Right atrium auricular region (tissue), 2 donors: ENCODE measurements around the gene EHMT2. TPM values are rescaled to one million over a fixed set of nuclear protein-coding genes. Genes with fewer than 3 reads are reported as not detected.

Source experiments
- DNase-seq: peaks from one replicate; pipeline ENCODE4 v3.0.0-alpha.2; 2019; ENCODE audit warnings: low spot score
- H3K27ac ChIP-seq, 2 donors: fragments of 200-600 bp; sonication (generic); 1 replicate in 1 of 2; 2 replicates in 1 of 2; pipeline ENCODE4 v1.5.1; 2016 to 2019
- H3K27me3 ChIP-seq, 2 donors: fragments of 200-600 bp; sonication (generic); one replicate each; pipeline versions ENCODE4 v1.5.1 to v1.6.0; 2017 to 2019
- H3K36me3 ChIP-seq: fragments of 200-600 bp; sonication (generic); one replicate; pipeline ENCODE4 v1.5.1; 2016
- H3K4me1 ChIP-seq, 2 donors: fragments of 200-600 bp; sonication (generic); one replicate each; pipeline versions ENCODE4 v1.5.1 to v1.6.0; 2017 to 2019
- H3K4me3 ChIP-seq, 2 donors: fragments of 200-600 bp; sonication (generic); 1 replicate in 1 of 2; 2 replicates in 1 of 2; pipeline ENCODE4 v1.5.1; 2017 to 2019; ENCODE audit warnings: mild to moderate bottlenecking in 1 of 2, moderate library complexity in 1 of 2
- H3K9me3 ChIP-seq, 2 donors: fragments of 200-600 bp; sonication (generic); one replicate each; pipeline ENCODE4 v1.5.1; 2019
- total RNA-seq, 2 donors: library from RNA; depleted of rRNA; stranded (reverse); fragments of >200 nt; gene quantifications; one replicate each; pipeline ENCODE4 v1.1.0, GENCODE V29; 2016
- TF ChIP-seq, protein P1 (sequence below), 2 donors: fragments of 200-600 bp; sonication (generic); IDR thresholded peaks; one replicate each; pipeline ENCODE4 v1.5.1; 2019; ENCODE audit warnings: antibody characterized with exemption in 2 of 2

The EHMT2 gene
- total RNA-seq, 2 donors from 2014 or later = 10.5 to 19.1 TPM

DNA sequence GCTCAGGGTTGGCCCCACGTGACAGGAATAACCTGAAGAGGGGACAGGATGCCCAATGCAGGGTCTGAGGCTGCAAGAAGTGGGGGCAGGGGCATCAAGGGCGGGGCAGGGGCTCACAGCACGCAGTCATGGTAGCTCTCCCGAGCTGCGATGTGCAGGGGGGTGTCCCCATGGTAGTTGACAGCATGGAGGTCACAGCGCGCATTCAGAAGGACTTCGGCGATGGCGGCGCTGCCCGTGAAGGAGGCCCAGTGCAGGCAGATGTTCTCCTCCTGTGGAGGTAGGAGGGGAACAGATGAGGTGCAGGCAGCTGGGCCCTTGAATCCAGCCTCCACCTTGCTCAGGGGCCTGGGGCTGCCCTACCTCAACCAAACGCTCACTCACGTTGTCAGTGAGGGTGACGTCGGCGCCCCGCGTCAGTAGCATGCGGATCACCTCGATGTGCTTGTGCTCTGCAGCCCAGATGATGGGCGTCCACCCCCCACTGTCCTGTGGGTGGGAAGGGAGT is 12.9 kb downstream of the EHMT2 start:
- Histone ChIP-seq H3K4me3 (no peak overlapping the region), H3K36me3 (peaks cover 81% of the 10 kb centered on the region), H3K9me3 (no peaks in the 10 kb centered on the region), H3K27me3 (no peaks in the 10 kb centered on the region), H3K27ac (no peak overlapping the region), H3K4me1 (no peaks in the 10 kb centered on the region)
- no peak for DNase-seq
- TF ChIP-seq, protein P1, sequence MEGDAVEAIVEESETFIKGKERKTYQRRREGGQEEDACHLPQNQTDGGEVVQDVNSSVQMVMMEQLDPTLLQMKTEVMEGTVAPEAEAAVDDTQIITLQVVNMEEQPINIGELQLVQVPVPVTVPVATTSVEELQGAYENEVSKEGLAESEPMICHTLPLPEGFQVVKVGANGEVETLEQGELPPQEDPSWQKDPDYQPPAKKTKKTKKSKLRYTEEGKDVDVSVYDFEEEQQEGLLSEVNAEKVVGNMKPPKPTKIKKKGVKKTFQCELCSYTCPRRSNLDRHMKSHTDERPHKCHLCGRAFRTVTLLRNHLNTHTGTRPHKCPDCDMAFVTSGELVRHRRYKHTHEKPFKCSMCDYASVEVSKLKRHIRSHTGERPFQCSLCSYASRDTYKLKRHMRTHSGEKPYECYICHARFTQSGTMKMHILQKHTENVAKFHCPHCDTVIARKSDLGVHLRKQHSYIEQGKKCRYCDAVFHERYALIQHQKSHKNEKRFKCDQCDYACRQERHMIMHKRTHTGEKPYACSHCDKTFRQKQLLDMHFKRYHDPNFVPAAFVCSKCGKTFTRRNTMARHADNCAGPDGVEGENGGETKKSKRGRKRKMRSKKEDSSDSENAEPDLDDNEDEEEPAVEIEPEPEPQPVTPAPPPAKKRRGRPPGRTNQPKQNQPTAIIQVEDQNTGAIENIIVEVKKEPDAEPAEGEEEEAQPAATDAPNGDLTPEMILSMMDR (IDR thresholded peaks at IDR 0.05) = no peak

DNA sequence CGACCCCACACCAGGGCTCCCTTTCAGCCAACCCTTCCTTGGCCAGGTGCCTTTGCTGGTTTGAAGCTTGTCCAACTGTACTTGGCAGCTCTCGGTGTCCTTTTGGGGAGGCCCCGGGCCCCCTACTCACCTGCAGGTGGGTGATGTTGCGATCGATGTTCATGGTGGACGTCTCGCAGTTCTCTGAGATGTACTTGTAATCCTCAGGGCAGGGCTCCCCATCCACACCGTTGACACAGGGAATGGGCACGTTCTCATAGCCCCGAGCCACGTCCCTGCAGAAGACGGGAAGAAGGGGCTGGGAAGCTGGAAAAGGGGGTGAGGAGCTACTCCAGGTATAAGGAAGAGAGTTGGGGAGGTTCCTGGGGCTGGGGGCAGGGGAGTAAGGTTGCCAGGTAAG is 13.8 kb downstream of the EHMT2 start:
- H3K36me3 ChIP-seq = peaks cover 75% of the 10 kb centered on the region
- H3K27ac ChIP-seq = no peak overlapping the region
- H3K4me3 ChIP-seq = no peak overlapping the region
- H3K4me1 ChIP-seq = no peaks in the 10 kb centered on the region
- no peaks in the 10 kb centered on the region for H3K27me3 ChIP-seq
- no peak for DNase-seq
- TF ChIP-seq, protein P1 (IDR thresholded peaks at IDR 0.05) = no peak
- no peaks in the 10 kb centered on the region for H3K9me3 ChIP-seq

DNA sequence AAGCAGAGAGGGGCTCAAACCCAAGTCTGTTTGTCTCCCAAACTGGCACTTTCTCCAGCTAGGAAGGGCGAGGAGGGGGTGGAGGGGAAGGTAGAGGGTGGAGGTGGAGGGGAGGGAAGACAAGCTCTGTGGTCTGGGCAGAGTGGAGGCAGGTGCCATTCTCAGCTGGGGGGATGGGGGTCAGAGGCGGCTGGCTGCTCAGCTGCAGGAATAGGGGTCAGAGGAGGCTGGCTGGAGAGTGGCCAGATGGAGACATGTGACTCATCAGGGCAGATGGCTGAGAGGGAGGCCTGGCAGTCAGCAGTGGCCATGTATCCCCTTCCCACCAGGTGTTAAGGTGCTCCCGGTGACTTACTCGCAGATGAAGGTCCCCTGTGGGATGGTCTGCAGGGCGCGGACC is 15.2 kb downstream of the EHMT2 start:
- H3K4me3 ChIP-seq = no peak overlapping the region

DNA sequence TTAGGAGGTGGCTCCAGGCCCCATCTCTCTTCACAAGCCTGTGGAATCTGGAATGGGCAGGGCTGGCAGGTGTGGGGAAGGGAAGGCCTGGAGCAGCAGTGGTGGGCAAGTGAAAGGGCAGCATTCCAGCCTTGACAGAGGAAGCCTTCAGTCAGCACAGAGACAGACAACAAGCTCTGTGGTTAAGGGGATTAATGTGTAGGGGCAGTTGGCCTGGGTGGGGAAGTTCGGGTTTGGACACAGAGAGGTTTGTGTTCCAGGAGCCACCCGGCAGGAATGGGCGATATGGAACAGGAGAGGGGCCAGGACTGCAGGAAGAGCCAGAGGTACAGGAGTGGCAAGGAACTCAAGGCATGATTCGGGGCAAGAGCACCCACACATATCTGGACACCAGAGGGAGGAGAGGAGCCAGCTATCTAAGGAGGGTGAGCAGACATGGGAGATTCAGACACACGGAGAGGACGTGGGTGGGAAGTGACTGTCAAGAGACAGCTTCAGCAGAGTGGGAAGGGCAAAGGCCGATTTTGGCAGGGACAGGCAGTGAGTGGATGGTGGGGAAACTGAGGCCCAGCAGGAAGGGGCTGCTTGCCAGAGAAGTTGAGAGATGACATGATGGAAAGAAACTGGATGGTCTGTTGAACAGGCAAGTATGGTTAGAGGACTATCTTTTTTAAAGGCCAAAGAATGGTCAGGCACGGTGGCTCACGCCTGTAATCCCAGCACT is 16.2 kb downstream of the EHMT2 start:
- TF ChIP-seq, protein P1 (IDR thresholded peaks at IDR 0.05) = no peak
- H3K36me3 ChIP-seq = peaks cover 52% of the 10 kb centered on the region

More for the DNA sequence above, 15.2 kb downstream of the EHMT2 start:
- Histone ChIP-seq H3K4me1 (no peaks in the 10 kb centered on the region), H3K27me3 (no peaks in the 10 kb centered on the region), H3K36me3 (peaks cover 62% of the 10 kb centered on the region), H3K9me3 (no peaks in the 10 kb centered on the region), H3K27ac (no peak overlapping the region)
- DNase-seq = no peak
- TF ChIP-seq, protein P1 (IDR thresholded peaks at IDR 0.05) = no peak

DNA sequence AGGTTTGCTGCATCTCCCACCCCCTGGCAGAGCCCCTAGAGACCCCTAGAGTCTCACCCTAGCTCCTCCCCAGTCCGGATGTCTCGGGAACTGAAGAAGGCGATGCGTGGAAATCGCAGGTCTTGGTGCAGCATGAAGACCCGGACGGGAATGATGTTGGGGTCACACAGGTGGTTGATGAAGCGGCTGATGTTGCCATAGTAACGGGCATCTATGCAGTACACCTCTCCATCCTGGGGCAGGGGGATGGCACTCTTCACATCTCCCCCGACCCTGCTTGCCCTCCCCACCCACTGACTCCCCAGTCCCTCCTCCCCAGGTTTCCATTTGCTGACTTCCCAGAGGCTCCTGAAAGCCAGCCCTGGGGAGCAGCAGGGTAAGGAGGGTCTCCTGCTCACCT is 16.9 kb downstream of the EHMT2 start:
- peaks cover 52% of the 10 kb centered on the region for H3K36me3 ChIP-seq
- H3K4me3 ChIP-seq = no peak overlapping the region
- DNase-seq = no peak

More for the DNA sequence above, 16.2 kb downstream of the EHMT2 start:
- no peak overlapping the region for H3K27ac ChIP-seq
- H3K4me3 ChIP-seq = no peak overlapping the region
- H3K4me1 ChIP-seq = no peaks in the 10 kb centered on the region
- DNase-seq = no peak
- no peaks in the 10 kb centered on the region for H3K27me3 ChIP-seq
- H3K9me3 ChIP-seq = no peaks in the 10 kb centered on the region

More for the DNA sequence above, 16.9 kb downstream of the EHMT2 start:
- TF ChIP-seq, protein P1 (IDR thresholded peaks at IDR 0.05) = no peak
- Histone ChIP-seq H3K27ac (no peak overlapping the region), H3K27me3 (no peaks in the 10 kb centered on the region), H3K9me3 (no peaks in the 10 kb centered on the region), H3K4me1 (no peaks in the 10 kb centered on the region)
